H1 (cell line): Measurements from ENCODE around the gene NECTIN2.

Source experiments
- CEBPB ChIP-seq: IDR thresholded peaks from 2 replicates; pipeline ENCODE4 v1.6.1; 2012; ENCODE audit warnings: low read depth, low read length
- CREB1 ChIP-seq: IDR thresholded peaks from 2 replicates; pipeline ENCODE4 v1.6.1; 2012; ENCODE audit warnings: inconsistent platforms
- EP300 ChIP-seq, 2 experiments: IDR thresholded peaks; 1 replicate in 1 of 2; 2 replicates in 1 of 2; pipeline ENCODE4 v1.6.1; 2011 to 2012; ENCODE audit warnings: low read depth in 2 of 2, low read length in 2 of 2, mild to moderate bottlenecking in 2 of 2, borderline replicate concordance in 1 of 2, inconsistent platforms in 1 of 2, moderate library complexity in 1 of 2
- EZH2 ChIP-seq: fragments of 200-600 bp; sonication (generic); IDR thresholded peaks from 2 replicates; pipeline ENCODE4 v1.7.1; 2012; ENCODE audit warnings: low read depth, mild to moderate bottlenecking, moderate library complexity, low read length, inconsistent platforms; ENCODE audit not compliant: severe bottlenecking
- FOSL1 ChIP-seq: IDR thresholded peaks from 2 replicates; pipeline ENCODE4 v1.6.1; 2011; ENCODE audit warnings: mild to moderate bottlenecking, low read depth, low read length, moderate library complexity; ENCODE audit not compliant: insufficient read depth
- JUND ChIP-seq: IDR thresholded peaks from 2 replicates; pipeline ENCODE4 v1.6.1; 2011; ENCODE audit warnings: mild to moderate bottlenecking, improper control_type of control experiment, low read length
- MAFK ChIP-seq: IDR thresholded peaks from 2 replicates; pipeline ENCODE4 v1.6.1; 2012; ENCODE audit warnings: low read depth, mild to moderate bottlenecking, improper control_type of control experiment, low read length
- POLR2A ChIP-seq, 2 experiments: IDR thresholded peaks; 1 replicate in 1 of 2; 2 replicates in 1 of 2; pipeline ENCODE4 v1.6.1; 2011; ENCODE audit warnings: low read depth in 2 of 2, low read length in 2 of 2, mild to moderate bottlenecking in 2 of 2; ENCODE audit errors: control extremely low read depth in 1 of 2
- POLR2AphosphoS5 ChIP-seq: IDR thresholded peaks from 2 replicates; pipeline ENCODE4 v1.6.1; 2011; ENCODE audit warnings: low read depth, low read length
- RAD21 ChIP-seq, 2 experiments: IDR thresholded peaks in 1 of 2; conservative IDR thresholded peaks in 1 of 2; 2 replicates each; pipeline ENCODE4 v1.6.1; 2011; ENCODE audit warnings: low read depth in 2 of 2, low read length in 2 of 2, improper control_type of control experiment in 1 of 2, inconsistent platforms in 1 of 2, mild to moderate bottlenecking in 1 of 2, moderate library complexity in 1 of 2
- SP2 ChIP-seq: IDR thresholded peaks from 2 replicates; pipeline ENCODE4 v1.6.1; 2012; ENCODE audit warnings: mild to moderate bottlenecking, low read length, inconsistent platforms
- TEAD4 ChIP-seq: IDR thresholded peaks from 2 replicates; pipeline ENCODE4 v1.6.1; 2012; ENCODE audit warnings: low read depth, low read length, inconsistent platforms, mixed read lengths
- TF ChIP-seq, protein P1 (sequence below), 3 experiments: IDR thresholded peaks; 1 replicate in 2 of 3; 2 replicates in 1 of 3; pipeline versions ENCODE4 v1.5.1 to v1.6.1; 2011; ENCODE audit warnings: low read length in 3 of 3, mild to moderate bottlenecking in 3 of 3, inconsistent platforms in 2 of 3, low read depth in 1 of 3, moderate library complexity in 1 of 3; ENCODE audit not compliant: insufficient read depth in 1 of 3; ENCODE audit errors: control extremely low read depth in 1 of 3
- TF ChIP-seq, protein P2 (sequence below): IDR thresholded peaks from 2 replicates; pipeline ENCODE4 v1.6.1; 2011; ENCODE audit warnings: low read depth, mild to moderate bottlenecking, low read length; ENCODE audit not compliant: insufficient read depth

DNA sequence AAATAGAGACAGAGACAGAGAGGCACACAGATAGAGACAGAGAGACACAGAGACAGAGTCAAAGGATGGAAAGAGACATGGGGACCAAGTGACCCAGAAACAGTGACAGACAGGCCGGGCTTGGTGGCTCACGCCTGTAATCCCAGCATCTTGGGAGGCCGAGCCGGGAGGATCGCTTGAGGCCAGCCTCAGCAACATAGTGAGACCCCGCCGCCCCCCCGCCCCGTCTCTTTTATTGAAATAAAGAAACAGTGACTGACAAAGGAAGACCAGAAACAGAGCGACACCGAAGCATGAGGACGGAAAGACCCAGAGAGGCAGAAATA is 848 bp upstream of the NECTIN2 start:
- TF ChIP-seq EZH2 (no peak), POLR2AphosphoS5 (no peak), JUND (no peak), POLR2A (IDR thresholded peaks at IDR 0.05; ENCODE audit: control extremely low read depth in 1 of 2, low read depth in 2 of 2, low read length in 2 of 2) (no peak), TEAD4 (no peak), RAD21 (IDR thresholded peaks at IDR 0.05 in 1 of 2, conservative IDR thresholded peaks at IDR 0.05 in 1 of 2; ENCODE audit: low read depth in 2 of 2, low read length in 2 of 2) (no peak), MAFK (no peak), FOSL1 (no peak), CEBPB (no peak), EP300 (IDR thresholded peaks at IDR 0.05; ENCODE audit: borderline replicate concordance in 1 of 2, low read depth in 2 of 2, low read length in 2 of 2) (no peak), SP2 (no peak), CREB1 (no peak)
- TF ChIP-seq, protein P1, sequence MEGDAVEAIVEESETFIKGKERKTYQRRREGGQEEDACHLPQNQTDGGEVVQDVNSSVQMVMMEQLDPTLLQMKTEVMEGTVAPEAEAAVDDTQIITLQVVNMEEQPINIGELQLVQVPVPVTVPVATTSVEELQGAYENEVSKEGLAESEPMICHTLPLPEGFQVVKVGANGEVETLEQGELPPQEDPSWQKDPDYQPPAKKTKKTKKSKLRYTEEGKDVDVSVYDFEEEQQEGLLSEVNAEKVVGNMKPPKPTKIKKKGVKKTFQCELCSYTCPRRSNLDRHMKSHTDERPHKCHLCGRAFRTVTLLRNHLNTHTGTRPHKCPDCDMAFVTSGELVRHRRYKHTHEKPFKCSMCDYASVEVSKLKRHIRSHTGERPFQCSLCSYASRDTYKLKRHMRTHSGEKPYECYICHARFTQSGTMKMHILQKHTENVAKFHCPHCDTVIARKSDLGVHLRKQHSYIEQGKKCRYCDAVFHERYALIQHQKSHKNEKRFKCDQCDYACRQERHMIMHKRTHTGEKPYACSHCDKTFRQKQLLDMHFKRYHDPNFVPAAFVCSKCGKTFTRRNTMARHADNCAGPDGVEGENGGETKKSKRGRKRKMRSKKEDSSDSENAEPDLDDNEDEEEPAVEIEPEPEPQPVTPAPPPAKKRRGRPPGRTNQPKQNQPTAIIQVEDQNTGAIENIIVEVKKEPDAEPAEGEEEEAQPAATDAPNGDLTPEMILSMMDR (IDR thresholded peaks at IDR 0.05; ENCODE audit: control extremely low read depth in 1 of 3, insufficient read depth in 1 of 3, low read depth in 1 of 3, low read length in 3 of 3) = no peak
- TF ChIP-seq, protein P2, sequence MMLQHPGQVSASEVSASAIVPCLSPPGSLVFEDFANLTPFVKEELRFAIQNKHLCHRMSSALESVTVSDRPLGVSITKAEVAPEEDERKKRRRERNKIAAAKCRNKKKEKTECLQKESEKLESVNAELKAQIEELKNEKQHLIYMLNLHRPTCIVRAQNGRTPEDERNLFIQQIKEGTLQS = no peak
